ENCODE data around the gene TEDC1.

- no peak for TF ChIP-seq CTCF (IDR thresholded peaks at IDR 0.05 in 4 of 5, conservative IDR thresholded peaks at IDR 0.05 in 1 of 5)
- no peak for TF ChIP-seq POLR2A (IDR thresholded peaks at IDR 0.05)
Measured at GRCh38 chr14:105533391-105533790, 42.3 kb downstream of the TEDC1 start.

Data from gastrocnemius medialis (tissue), 4 donors.